ENCODE data around the gene ATP8A2. TPM values are rescaled to one million over a fixed set of nuclear protein-coding genes. Genes with fewer than 3 reads are reported as not detected.
"Not testable (repeated sequence)": the region's sequence is repeated elsewhere in the genome, so short reads cannot be mapped to it uniquely, and the experiment has no call there.

The ATP8A2 gene
- total and polyA plus RNA-seq, 2 of the 8 experiments (the other 6 are each of a cell fraction or from before 2014, with no cell fraction given) = 2.4 to 8.3 TPM

DNA sequence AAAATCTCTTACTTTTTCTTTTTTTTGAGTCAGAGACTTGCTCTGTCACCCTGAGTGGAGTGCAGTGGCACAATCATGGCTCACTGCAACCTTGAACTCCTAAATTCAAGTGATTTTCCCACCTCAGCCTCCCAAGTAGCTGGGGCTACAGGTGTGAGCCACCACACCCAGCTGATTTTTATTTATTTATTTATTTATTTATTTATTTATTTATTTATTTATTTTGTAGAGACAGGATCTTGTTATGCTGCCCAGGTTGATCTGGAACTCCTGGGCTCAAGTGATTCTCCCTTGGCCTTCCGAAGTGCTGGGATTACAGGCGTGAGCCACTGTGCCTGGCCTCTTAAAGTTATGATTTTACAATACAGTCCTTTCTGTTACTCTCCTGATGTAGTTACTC lies 696.6 kb downstream of the ATP8A2 start:
- 93% methylated on average over 2 of the region's 2 CpGs; no CpG with 5 or more reads in 1 of the 2 experiments for WGBS, 2 experiments (ENCODE audit: extremely low coverage in 1 of 2, insufficient coverage in 1 of 2, insufficient read length in 1 of 2, insufficient replicate concordance in 2 of 2, low coverage in 1 of 2, low lambda C conversion rate in 2 of 2, missing lambda C conversion rate in 1 of 2)
- not testable (repeated sequence) for H3K4me3 ChIP-seq (ENCODE audit: extremely low read depth in 1 of 4, insufficient read depth in 2 of 4, low read depth in 3 of 4, low read length in 4 of 4); H2AK5ac ChIP-seq (ENCODE audit: low read depth, low read length); H2BK12ac ChIP-seq (ENCODE audit: low read depth, low read length); H4K8ac ChIP-seq (ENCODE audit: extremely low read depth, insufficient read depth, low read length); H2BK15ac ChIP-seq (ENCODE audit: low read length); H3K9ac ChIP-seq (replicated peaks in 1 of 4; ENCODE audit: extremely low read depth in 1 of 4, low read depth in 3 of 4, low read length in 3 of 4); H3K9me3 ChIP-seq (ENCODE audit: insufficient read depth in 2 of 2, low read depth in 1 of 2, low read length in 1 of 2); H3K14ac ChIP-seq (ENCODE audit: insufficient read length); FAIRE-seq; H3K18ac ChIP-seq (ENCODE audit: extremely low read depth, low read length); H4K20me1 ChIP-seq (replicated peaks in 1 of 2; ENCODE audit: control insufficient read depth in 1 of 2, insufficient read depth in 2 of 2, low read length in 2 of 2); H2BK20ac ChIP-seq (ENCODE audit: low read length); H3K36me3 ChIP-seq (ENCODE audit: control insufficient read depth in 2 of 4, insufficient read depth in 4 of 4, low read length in 3 of 4); H3K23ac ChIP-seq (ENCODE audit: insufficient read length); H3K27ac ChIP-seq (ENCODE audit: low read depth, low read length); H3K79me1 ChIP-seq (ENCODE audit: low read depth, low read length); H3K56ac ChIP-seq (replicated peaks; ENCODE audit: insufficient read length, low read depth, low read length); H2BK5ac ChIP-seq (ENCODE audit: low read depth, low read length); DNase-seq (ENCODE audit: low read depth in 1 of 2, low spot score in 2 of 2); H3K4me2 ChIP-seq (ENCODE audit: insufficient read depth in 1 of 2, low read depth in 2 of 2, low read length in 2 of 2); H3K23me2 ChIP-seq (ENCODE audit: low read depth, low read length); H3K79me2 ChIP-seq (ENCODE audit: control insufficient read depth in 1 of 2, insufficient read depth in 2 of 2, low read length in 2 of 2); H3K27me3 ChIP-seq (replicated peaks in 1 of 4; ENCODE audit: control insufficient read depth in 3 of 4, extremely low read depth in 1 of 4, insufficient read depth in 3 of 4, low read length in 3 of 4); H4K5ac ChIP-seq (ENCODE audit: insufficient read length, low read depth, low read length); H3K4me1 ChIP-seq (replicated peaks in 1 of 4; ENCODE audit: control insufficient read depth in 3 of 4, insufficient read depth in 4 of 4, low read length in 3 of 4); H2AFZ ChIP-seq (ENCODE audit: low read length); H4K91ac ChIP-seq (replicated peaks; ENCODE audit: insufficient read length, low read length); H2BK120ac ChIP-seq (replicated peaks; ENCODE audit: low read depth, low read length); H3K4ac ChIP-seq (replicated peaks; ENCODE audit: insufficient read length, low read depth, low read length)
- POLR2A ChIA-PET (ENCODE audit: partially characterized antibody) = interaction anchor here (0.8 kb wide), 1 partner anchor 8 kb away, joined by 3 read pairs; no protein-coding TSS in a partner anchor
- CTCF ChIA-PET (ENCODE audit: partially characterized antibody) = interaction anchor here (0.6 to 11.4 kb wide), 10 partner anchors 27 to 693 kb away, joined by 3 to 76 read pairs (median 4); no protein-coding TSS in a partner anchor

DNA sequence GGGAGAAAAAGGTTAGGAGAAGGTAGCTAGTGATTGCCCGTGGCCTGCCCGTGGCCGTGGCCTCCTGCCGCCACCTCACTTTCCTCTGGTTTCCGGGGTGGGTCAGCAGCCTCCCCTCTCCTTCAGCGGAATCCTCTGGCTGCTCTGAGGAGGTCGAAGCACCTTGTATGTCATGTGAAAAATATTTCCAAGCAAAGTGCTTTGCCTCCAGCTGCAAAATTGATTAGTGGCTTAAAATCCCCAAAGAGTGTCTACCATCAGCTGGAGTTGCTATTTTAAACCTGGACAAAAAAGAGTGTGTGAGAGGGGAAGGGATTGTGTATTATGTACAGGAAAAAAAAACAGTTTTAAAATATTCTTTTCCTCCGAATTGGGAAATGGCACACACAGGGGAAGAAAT lies 697.9 kb downstream of the ATP8A2 start:
- CTCF ChIA-PET (ENCODE audit: partially characterized antibody) = interaction anchor here (1.4 to 11.4 kb wide), 4 partner anchors 32 to 495 kb away, joined by 3 to 76 read pairs (median 19); no protein-coding TSS in a partner anchor

More for the DNA sequence above, 697.9 kb downstream of the ATP8A2 start:
- DNase-seq (ENCODE audit: low read depth in 1 of 2, low spot score in 2 of 2); H4K5ac ChIP-seq (ENCODE audit: insufficient read length, low read depth, low read length); H3K79me2 ChIP-seq (ENCODE audit: control insufficient read depth in 1 of 2, insufficient read depth in 2 of 2, low read length in 2 of 2); H3K36me3 ChIP-seq (ENCODE audit: control insufficient read depth in 2 of 4, insufficient read depth in 4 of 4, low read length in 3 of 4); H4K91ac ChIP-seq (replicated peaks; ENCODE audit: insufficient read length, low read length); H3K27ac ChIP-seq (ENCODE audit: low read depth, low read length); H3K9me3 ChIP-seq (ENCODE audit: insufficient read depth in 2 of 2, low read depth in 1 of 2, low read length in 1 of 2); H2AK5ac ChIP-seq (ENCODE audit: low read depth, low read length); H4K20me1 ChIP-seq (replicated peaks in 1 of 2; ENCODE audit: control insufficient read depth in 1 of 2, insufficient read depth in 2 of 2, low read length in 2 of 2); H3K9ac ChIP-seq (replicated peaks in 1 of 4; ENCODE audit: extremely low read depth in 1 of 4, low read depth in 3 of 4, low read length in 3 of 4); H3K4ac ChIP-seq (replicated peaks; ENCODE audit: insufficient read length, low read depth, low read length); H3K4me2 ChIP-seq (ENCODE audit: insufficient read depth in 1 of 2, low read depth in 2 of 2, low read length in 2 of 2); H3K18ac ChIP-seq (ENCODE audit: extremely low read depth, low read length); FAIRE-seq; H3K4me3 ChIP-seq (ENCODE audit: extremely low read depth in 1 of 4, insufficient read depth in 2 of 4, low read depth in 3 of 4, low read length in 4 of 4); H2BK120ac ChIP-seq (replicated peaks; ENCODE audit: low read depth, low read length); H2AFZ ChIP-seq (ENCODE audit: low read length); H3K4me1 ChIP-seq (replicated peaks in 1 of 4; ENCODE audit: control insufficient read depth in 3 of 4, insufficient read depth in 4 of 4, low read length in 3 of 4); H3K23ac ChIP-seq (ENCODE audit: insufficient read length); H2BK20ac ChIP-seq (ENCODE audit: low read length); H3K79me1 ChIP-seq (ENCODE audit: low read depth, low read length); H4K8ac ChIP-seq (ENCODE audit: extremely low read depth, insufficient read depth, low read length); POLR2A ChIA-PET (ENCODE audit: partially characterized antibody); H3K23me2 ChIP-seq (ENCODE audit: low read depth, low read length); H3K27me3 ChIP-seq (replicated peaks in 1 of 4; ENCODE audit: control insufficient read depth in 3 of 4, extremely low read depth in 1 of 4, insufficient read depth in 3 of 4, low read length in 3 of 4); H2BK12ac ChIP-seq (ENCODE audit: low read depth, low read length); H3K56ac ChIP-seq (replicated peaks; ENCODE audit: insufficient read length, low read depth, low read length); H2BK15ac ChIP-seq (ENCODE audit: low read length); H3K14ac ChIP-seq (ENCODE audit: insufficient read length); H2BK5ac ChIP-seq (ENCODE audit: low read depth, low read length): not testable (repeated sequence)
- WGBS, 2 experiments (ENCODE audit: extremely low coverage in 1 of 2, insufficient coverage in 1 of 2, insufficient read length in 1 of 2, insufficient replicate concordance in 2 of 2, low coverage in 1 of 2, low lambda C conversion rate in 2 of 2, missing lambda C conversion rate in 1 of 2) = 89% methylated on average over 6 of the region's 8 CpGs; no CpG with 5 or more reads in 1 of the 2 experiments

All from H1 (cell line).